ENCODE results near the gene PDGFC.

PDGFC gene

DNA sequence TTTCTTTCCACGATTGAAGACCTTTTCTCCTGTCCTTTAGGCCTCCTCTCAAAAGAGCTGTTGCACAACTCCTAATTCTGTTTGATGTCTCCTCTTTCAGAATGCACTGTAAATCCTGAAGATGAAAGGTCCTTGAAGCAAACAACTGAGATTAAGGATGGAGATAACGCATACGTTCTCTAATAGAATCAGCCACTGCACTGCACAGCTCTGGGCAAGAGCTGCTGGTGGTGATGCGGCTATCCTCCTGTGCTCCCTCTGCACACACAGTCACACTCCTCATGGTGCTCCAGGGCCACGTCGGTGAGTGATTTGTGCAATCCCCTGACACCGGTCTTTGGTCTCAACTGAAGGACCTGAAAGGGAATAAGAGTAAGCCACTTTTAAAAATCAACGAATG, 208.7 kb downstream of the PDGFC start:
- no peak for DNase-seq (ENCODE audit: extremely low read depth in 1 of 2, low read depth in 1 of 2)

DNA sequence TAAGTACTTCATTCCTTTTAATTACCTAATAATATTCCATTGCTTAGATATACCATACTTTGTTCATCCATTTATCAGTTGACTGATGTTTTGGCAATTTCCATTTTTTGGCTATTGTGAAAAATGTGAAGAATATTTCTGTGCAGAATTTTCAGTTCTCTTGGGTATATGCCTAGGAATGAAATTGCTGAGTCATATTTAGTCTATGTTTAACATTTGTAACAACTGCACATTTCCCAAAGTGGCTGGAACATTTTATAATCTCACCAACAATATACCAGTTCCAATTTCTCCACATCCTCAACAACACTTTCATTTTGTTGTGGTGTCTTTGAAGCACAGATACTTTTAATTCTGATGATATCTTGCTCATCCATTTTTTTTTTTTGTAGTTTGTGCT, 215.5 kb downstream of the PDGFC start:
- DNase-seq (ENCODE audit: extremely low read depth in 1 of 2, low read depth in 1 of 2) = no peak

GRCh38 chr4:156754832-156755570, 216.6 kb downstream of the PDGFC start:
- no peak for DNase-seq (ENCODE audit: extremely low read depth in 1 of 2, low read depth in 1 of 2)

GRCh38 chr4:156751486-156751885, 220.1 kb downstream of the PDGFC start:
- DNase-seq (ENCODE audit: extremely low read depth in 1 of 2, low read depth in 1 of 2) = no peak

GRCh38 chr4:156749426-156750403, 221.9 kb downstream of the PDGFC start:
- DNase-seq (ENCODE audit: extremely low read depth in 1 of 2, low read depth in 1 of 2) = no peak

DNA sequence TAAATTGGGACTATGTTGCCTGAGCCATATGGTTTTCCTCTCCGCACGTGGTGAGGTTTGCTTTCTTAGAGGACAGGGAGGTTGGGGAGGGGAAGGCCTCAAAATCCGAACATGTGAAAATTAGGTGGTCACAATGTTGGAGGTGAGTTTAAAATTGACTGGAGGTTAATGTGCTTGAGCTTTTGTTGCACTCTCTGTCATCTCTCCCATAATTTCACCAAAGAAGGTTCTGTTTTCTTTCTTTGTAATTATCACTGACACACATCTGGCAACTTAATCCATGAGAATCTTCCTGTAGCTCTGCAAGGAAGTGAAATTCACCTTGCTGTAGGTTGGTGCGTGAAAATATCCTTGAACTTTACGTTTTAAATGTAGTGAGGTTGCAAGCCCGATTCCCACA, 225.5 kb downstream of the PDGFC start:
- DNase-seq (ENCODE audit: extremely low read depth in 1 of 2, low read depth in 1 of 2) = no peak

DNA sequence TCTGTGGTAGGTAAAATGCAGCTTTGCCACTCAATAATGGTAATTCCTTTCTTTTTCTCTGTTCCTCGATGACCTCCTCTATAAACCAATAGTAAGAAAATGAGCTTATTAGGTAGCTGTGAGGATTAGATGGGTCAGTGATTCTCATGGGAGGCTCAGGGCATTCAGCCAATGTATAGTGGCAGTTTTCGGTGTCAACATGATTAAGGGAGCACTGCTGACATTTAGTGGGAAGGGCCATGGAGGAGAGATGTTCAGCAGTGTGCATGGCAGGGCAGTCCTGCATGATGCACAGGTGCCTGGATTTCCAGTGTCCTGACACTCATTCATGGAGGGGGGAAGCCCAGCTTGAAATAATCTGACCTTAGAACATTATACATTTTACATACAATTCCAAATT, 232.8 kb downstream of the PDGFC start:
- no peak for DNase-seq (ENCODE audit: extremely low read depth in 1 of 2, low read depth in 1 of 2)

DNA sequence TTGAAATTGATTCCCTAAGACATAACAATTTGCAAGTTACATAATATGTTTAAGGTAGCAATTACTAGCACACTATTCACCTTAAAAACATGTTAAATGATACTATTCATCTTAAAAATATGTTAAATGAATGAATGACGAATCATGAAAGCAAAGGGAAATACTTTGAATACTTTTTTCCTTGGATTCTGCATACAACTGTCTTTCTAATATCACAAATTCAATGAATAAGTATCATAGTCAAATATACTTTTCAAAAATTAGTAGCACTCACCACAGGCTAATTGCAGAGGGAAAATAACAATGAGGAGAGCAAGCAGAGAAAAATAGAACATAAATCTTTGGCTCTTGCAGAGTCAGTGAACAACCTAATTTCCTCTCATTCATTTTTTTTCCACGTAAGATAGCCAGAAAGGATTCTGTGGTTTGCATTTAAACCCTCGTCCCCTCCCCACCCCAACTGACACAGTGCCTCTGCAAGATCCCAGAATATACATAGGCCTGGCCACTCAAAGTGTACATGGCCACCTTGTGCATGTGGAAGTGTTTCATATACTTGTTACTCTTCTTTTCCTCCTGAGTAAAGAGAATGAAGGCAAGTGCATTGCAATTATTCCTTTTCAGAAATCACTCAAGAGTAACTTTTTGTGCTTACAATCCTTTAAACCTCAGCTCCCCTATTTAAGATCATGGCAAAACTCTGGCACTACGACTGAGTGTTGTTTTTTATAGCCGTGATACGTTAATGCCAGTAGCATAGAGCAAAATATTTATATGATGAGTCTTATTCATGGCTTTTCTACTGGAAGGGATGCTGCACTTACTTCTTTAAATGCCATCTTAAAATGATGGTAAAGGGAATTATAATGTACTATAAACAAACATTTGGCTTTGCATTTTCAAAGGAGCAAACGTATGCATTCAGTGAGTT, 236.4 kb downstream of the PDGFC start:
- no peak for DNase-seq (ENCODE audit: extremely low read depth in 1 of 2, low read depth in 1 of 2)

DNA sequence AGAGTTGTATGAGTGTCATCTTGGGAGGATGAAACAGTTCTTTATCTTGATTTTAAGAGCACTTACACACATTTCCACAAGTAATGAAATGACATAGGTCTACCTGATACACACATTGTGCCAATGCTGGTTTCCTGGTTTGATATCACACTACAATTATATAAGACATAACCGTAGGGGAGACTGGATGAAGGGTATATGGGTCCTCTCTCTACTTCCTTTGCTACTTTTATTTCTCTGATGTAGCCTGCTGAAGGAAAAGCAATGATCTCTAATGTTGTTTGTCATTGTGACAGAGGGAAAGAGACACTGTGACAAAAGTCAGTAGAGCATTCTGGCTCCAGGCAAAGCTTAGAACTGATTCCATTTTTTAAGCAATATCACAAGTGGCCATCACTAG, 238.0 kb downstream of the PDGFC start:
- no peak for DNase-seq (ENCODE audit: extremely low read depth in 1 of 2, low read depth in 1 of 2)

DNA sequence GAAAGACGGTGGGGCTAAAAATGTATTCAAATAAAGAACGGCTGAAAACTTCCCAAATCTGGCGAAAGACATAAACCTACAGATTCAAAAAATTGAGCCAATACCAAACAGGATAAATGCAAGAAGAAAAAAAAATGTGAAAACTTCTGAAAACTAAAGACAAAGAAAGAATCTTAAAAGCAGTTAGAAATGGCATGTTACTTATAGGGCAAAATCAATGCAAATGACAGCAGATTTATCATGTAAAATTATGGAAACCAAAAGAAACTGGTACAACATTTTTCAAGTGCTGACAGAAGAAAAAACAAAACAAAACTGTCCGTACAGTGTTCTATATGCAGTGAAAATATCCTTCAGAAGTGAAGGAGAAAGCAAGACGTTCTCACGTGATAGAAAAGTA, 239.0 kb downstream of the PDGFC start:
- no peak for DNase-seq (ENCODE audit: extremely low read depth in 1 of 2, low read depth in 1 of 2)

DNA sequence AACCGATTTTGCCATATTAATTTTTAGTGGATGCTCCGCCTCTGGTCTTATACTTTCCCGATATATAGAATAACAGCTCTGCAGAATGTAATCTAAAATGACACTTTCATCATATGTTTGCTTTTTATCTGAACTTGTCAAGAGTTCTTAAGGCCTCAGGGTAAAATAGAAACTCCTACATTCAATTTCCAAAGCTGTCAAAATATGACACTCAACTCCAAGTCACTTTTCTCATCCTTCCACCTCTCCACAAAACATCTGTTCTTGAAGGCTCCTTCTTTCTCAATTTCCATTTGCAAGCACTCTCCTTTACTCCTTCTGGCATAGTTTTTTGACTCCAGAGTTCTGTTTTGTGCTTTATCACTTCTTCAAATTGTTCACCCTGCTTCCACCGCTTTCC, 242.2 kb downstream of the PDGFC start:
- DNase-seq (ENCODE audit: extremely low read depth in 1 of 2, low read depth in 1 of 2) = no peak

DNA sequence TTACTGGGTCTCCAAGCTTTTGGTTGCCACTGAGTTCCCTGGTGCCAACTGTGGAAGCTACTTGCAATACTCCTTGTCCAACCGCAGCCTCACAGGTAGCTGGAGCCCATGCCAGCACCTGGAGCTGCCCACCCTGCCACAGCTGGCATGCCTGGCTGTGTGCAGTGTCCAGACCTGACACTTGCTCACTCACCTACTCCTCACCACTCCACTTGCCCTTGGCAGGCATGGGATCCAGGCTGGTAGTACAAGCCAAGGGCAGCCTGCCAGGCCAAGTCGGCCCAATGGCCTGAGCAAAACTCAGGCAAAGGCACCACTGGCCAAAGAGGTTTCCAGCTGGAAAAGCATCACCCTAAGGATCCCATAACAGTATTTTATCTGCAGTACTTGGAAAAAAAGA, 246.3 kb downstream of the PDGFC start:
- DNase-seq (ENCODE audit: extremely low read depth in 1 of 2, low read depth in 1 of 2) = no peak

- no peak for DNase-seq (ENCODE audit: extremely low read depth in 1 of 2, low read depth in 1 of 2)
Observed at GRCh38 chr4:156723951-156724668, 247.5 kb downstream of the PDGFC start.

- DNase-seq (ENCODE audit: extremely low read depth in 1 of 2, low read depth in 1 of 2) = no peak
Observed at GRCh38 chr4:156718226-156718625, 253.4 kb downstream of the PDGFC start.

DNA sequence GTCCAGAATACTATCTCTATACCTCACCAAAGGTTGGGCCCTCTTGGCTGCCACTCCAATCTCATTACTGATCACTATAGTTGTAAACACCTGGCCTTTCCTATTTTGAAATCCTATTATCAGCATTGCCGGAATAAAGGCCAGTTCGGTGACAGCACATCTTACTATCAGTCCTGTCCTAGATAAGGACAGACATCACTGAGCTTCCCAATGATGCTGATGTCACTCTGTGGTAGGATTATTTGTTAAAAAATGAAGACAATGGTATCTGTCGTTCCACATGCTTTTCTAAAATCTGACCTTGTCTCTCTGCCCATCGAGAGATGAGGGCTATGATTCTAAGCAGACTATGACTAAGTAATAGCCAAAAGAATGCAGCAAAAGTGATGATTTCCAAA, 260.4 kb downstream of the PDGFC start:
- DNase-seq (ENCODE audit: extremely low read depth in 1 of 2, low read depth in 1 of 2) = no peak

Data from activated CD8-positive, alpha-beta memory T cell treated with anti-CD3 and anti-CD28 coated beads for 1 hour (primary cell).